GM23338 (cell line): ENCODE data around the gene LPP.

ENCODE experiments used
- CTCF ChIP-seq, 2 experiments: fragments of 200-600 bp in 1 of 2; sonication (generic) in 1 of 2; conservative IDR thresholded peaks; 2 replicates each; pipeline versions ENCODE4 v1.5.1 to v1.6.1; 2016 to 2017; ENCODE audit warnings: antibody characterized with exemption in 2 of 2, low read depth in 2 of 2, mild to moderate bottlenecking in 2 of 2, moderate library complexity in 1 of 2
- EZH2 ChIP-seq: fragments of 200-600 bp; sonication (generic); IDR thresholded peaks from one replicate; pipeline ENCODE4 v1.8.0; 2017; ENCODE audit warnings: antibody characterized with exemption, mild to moderate bottlenecking, low read depth; ENCODE audit not compliant: unreplicated experiment
- EZH2phosphoT487 ChIP-seq: fragments of 200-600 bp; sonication (generic); IDR thresholded peaks from one replicate; pipeline ENCODE4 v1.8.1; 2018; ENCODE audit warnings: antibody characterized with exemption; ENCODE audit not compliant: unreplicated experiment
- JUNB ChIP-seq: IDR thresholded peaks from one replicate; pipeline ENCODE4 v1.6.1; 2016; ENCODE audit warnings: antibody characterized with exemption; ENCODE audit not compliant: unreplicated experiment
- POLR2AphosphoS5 ChIP-seq: IDR thresholded peaks from 2 replicates; pipeline ENCODE4 v1.6.1; 2016; ENCODE audit warnings: antibody characterized with exemption, low read depth
- REST ChIP-seq: IDR thresholded peaks from one replicate; pipeline ENCODE4 v1.6.1; 2018; ENCODE audit warnings: antibody characterized with exemption; ENCODE audit not compliant: unreplicated experiment
- ZNF114 ChIP-seq: fragments of 250-450 bp; sonication (Bioruptor Pico); IDR thresholded peaks from 2 replicates; pipeline ENCODE4 v1.5.0; 2020; ENCODE audit warnings: mild to moderate bottlenecking, moderate library complexity
- ZNF331 ChIP-seq: fragments of 250-450 bp; sonication (Bioruptor Pico); IDR thresholded peaks from 2 replicates; pipeline ENCODE4 v1.5.0; 2020; ENCODE audit warnings: low read depth, mild to moderate bottlenecking, moderate library complexity

GRCh38 chr3:188369526-188369925 is 215.6 kb downstream of the LPP start:
- TF ChIP-seq ZNF331, result no peak
- TF ChIP-seq CTCF (conservative IDR thresholded peaks at IDR 0.05; ENCODE audit: low read depth in 2 of 2), result no peak
- no peak for TF ChIP-seq EZH2
- TF ChIP-seq ZNF114, result no peak
- TF ChIP-seq EZH2phosphoT487, result no peak
- TF ChIP-seq REST, result no peak
- no peak for TF ChIP-seq JUNB
- TF ChIP-seq POLR2AphosphoS5, result no peak
